PC-3 (cell line): ENCODE results near the gene TENT5C. TPM values are rescaled to one million over a fixed set of nuclear protein-coding genes. Genes with fewer than 3 reads are reported as not detected.

Experiments
- ATAC-seq: fragments of 200-7000 bp; cut with Tn5 transposase; 2 replicates; pipeline ENCODE4 v1.9.1; 2020; ENCODE audit warnings: mild to moderate bottlenecking, moderate library complexity
- BruUV-seq: library from RNA; stranded (reverse); fragments of 400-500 nt; replicated peaks from 2 replicates; lab custom pipeline; 2021; lab: Mats Ljungman, UMichigan
- CTCF ChIA-PET: fragments of 300-600 bp; sonication (Branson Sonifier 250); formaldehyde crosslinking; loops from one replicate; lab custom pipeline; 2022; ENCODE audit warnings: antibody characterized with exemption; lab: Charles Lee
- POLR2A ChIA-PET: fragments of 300-600 bp; sonication (Branson Sonifier 250); formaldehyde crosslinking; loops from one replicate; lab custom pipeline; 2022; ENCODE audit warnings: antibody characterized with exemption; ENCODE audit not compliant: unreplicated experiment; lab: Charles Lee
- DNase-seq: peaks from one replicate; pipeline ENCODE4 v3.0.0-alpha.2; 2015
- H2AFZ ChIP-seq: fragments of 300-600 bp; sonication (generic); 2 replicates; pipeline ENCODE4 v1.6.0; 2016; ENCODE audit warnings: antibody characterized with exemption, low read length
- H3F3A ChIP-seq: fragments of 300-600 bp; sonication (generic); one replicate; pipeline ENCODE4 v1.6.0; 2017; ENCODE audit warnings: antibody characterized with exemption, low read length, control low read depth, mild to moderate bottlenecking; ENCODE audit not compliant: unreplicated experiment
- H3K27ac ChIP-seq: fragments of 300-600 bp; sonication (generic); 2 replicates; pipeline ENCODE4 v1.5.1; 2016; ENCODE audit warnings: mild to moderate bottlenecking, low read length
- H3K27me3 ChIP-seq: fragments of 300-600 bp; sonication (generic); 2 replicates; pipeline ENCODE4 v1.6.1; 2016; ENCODE audit warnings: low read length, mixed read lengths
- H3K36me3 ChIP-seq: fragments of 300-600 bp; sonication (generic); 2 replicates; pipeline ENCODE4 v1.6.1; 2016; ENCODE audit warnings: low read depth, mixed run types, low read length, mixed read lengths
- H3K4me1 ChIP-seq: fragments of 300-600 bp; sonication (generic); 2 replicates; pipeline ENCODE4 v1.5.1; 2016; ENCODE audit warnings: low read length; ENCODE audit not compliant: insufficient read depth
- H3K4me2 ChIP-seq: fragments of 300-600 bp; sonication (generic); 2 replicates; pipeline ENCODE4 v1.6.0; 2016; ENCODE audit warnings: low read length
- H3K4me3 ChIP-seq: fragments of 300-600 bp; sonication (generic); 2 replicates; pipeline ENCODE4 v1.5.1; 2016; ENCODE audit warnings: mild to moderate bottlenecking, low read length, mixed read lengths
- H3K79me2 ChIP-seq: fragments of 300-600 bp; sonication (generic); 2 replicates; pipeline ENCODE4 v1.6.1; 2017; ENCODE audit warnings: low read length, mixed read lengths
- H3K9ac ChIP-seq: fragments of 300-600 bp; sonication (generic); 2 replicates; pipeline ENCODE4 v1.6.0; 2016; ENCODE audit warnings: mild to moderate bottlenecking, low read length
- H3K9me2 ChIP-seq: fragments of 300-600 bp; sonication (generic); replicated peaks from 2 replicates; pipeline ENCODE4 v1.6.1; 2016; ENCODE audit warnings: mixed run types, low read length, mixed read lengths
- H3K9me3 ChIP-seq: fragments of 300-600 bp; sonication (generic); 2 replicates; pipeline ENCODE4 v1.6.1; 2016; ENCODE audit warnings: low read length, mixed read lengths
- H4K20me1 ChIP-seq: fragments of 300-600 bp; sonication (generic); 2 replicates; pipeline ENCODE4 v1.6.1; 2016; ENCODE audit warnings: low read length, mixed read lengths
- EZH2 ChIP-seq: fragments of 300-600 bp; sonication (generic); IDR thresholded peaks from one replicate; pipeline ENCODE4 v1.6.1; 2017; ENCODE audit warnings: antibody characterized with exemption, mild to moderate bottlenecking, low read length; ENCODE audit not compliant: unreplicated experiment
- EZH2phosphoT487 ChIP-seq: fragments of 300-600 bp; sonication (generic); IDR thresholded peaks from 2 replicates; pipeline ENCODE4 v1.6.1; 2018; ENCODE audit warnings: mild to moderate bottlenecking, antibody characterized with exemption, low read length, borderline replicate concordance
- intact Hi-C: fragments of 100-400 bp; cut with micrococcal nuclease; formaldehyde crosslinking; loops from 2 replicates; pipeline ENCODE4 v1.9.0; 2023
- total RNA-seq: library from RNA; depleted of rRNA; stranded (reverse); fragments of >200 nt; gene quantifications from 2 replicates; pipeline ENCODE4 v1.2.3, GENCODE V29; 2014
- TF ChIP-seq, protein P1 (sequence below): fragments of 300-600 bp; sonication (generic); conservative IDR thresholded peaks from 2 replicates; pipeline ENCODE4 v1.5.1; 2017; ENCODE audit warnings: antibody characterized with exemption, low read depth, mild to moderate bottlenecking, low read length

Gene TENT5C
- total RNA-seq, 1 experiment from 2014 or later, result 2.4 TPM

DNA sequence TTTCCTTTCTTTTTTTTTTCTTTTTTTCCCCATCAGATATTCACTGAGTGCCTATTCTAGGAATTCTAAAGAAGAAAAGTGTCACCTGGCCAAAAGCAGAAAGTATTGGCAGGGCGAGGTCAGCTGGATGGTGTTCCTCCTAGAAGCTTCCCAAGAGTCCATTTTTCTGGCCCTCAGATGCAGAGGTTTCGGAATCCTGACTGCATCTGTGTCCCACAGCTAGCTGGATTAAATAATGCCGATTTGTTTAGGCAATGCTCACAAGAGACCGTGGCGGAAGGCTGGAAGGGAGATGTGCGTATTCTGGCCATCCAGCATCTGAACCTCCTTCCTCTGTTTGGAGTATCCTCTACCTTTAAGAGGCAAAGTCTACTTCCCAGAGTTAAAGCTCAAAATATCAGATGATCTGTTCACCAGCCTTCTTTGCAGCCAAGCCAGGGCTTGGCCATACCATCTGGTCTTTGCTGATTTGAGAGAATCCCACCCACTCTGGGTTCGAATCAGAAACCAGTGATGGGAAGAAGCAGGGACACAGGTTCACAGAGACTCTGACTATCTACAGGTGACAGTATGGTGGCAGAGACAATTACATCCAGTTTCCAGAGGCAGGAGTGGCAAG lies 5.4 kb upstream of the TENT5C start:
- peaks cover 4% of the 10 kb centered on the region; the same call in 1 of the 2 replicates for H3K4me1 ChIP-seq
- no peak overlapping the region for H3K4me3 ChIP-seq
- BruUV-seq, result no TSS peak
- no peaks in the 10 kb centered on the region for H3K36me3 ChIP-seq
- TF ChIP-seq, protein P1, sequence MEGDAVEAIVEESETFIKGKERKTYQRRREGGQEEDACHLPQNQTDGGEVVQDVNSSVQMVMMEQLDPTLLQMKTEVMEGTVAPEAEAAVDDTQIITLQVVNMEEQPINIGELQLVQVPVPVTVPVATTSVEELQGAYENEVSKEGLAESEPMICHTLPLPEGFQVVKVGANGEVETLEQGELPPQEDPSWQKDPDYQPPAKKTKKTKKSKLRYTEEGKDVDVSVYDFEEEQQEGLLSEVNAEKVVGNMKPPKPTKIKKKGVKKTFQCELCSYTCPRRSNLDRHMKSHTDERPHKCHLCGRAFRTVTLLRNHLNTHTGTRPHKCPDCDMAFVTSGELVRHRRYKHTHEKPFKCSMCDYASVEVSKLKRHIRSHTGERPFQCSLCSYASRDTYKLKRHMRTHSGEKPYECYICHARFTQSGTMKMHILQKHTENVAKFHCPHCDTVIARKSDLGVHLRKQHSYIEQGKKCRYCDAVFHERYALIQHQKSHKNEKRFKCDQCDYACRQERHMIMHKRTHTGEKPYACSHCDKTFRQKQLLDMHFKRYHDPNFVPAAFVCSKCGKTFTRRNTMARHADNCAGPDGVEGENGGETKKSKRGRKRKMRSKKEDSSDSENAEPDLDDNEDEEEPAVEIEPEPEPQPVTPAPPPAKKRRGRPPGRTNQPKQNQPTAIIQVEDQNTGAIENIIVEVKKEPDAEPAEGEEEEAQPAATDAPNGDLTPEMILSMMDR, result no peak
- TF ChIP-seq EZH2 (no peak), EZH2phosphoT487 (no peak)
- ChIA-PET POLR2A (no interaction called here), CTCF (no interaction called here)
- H3K27me3 ChIP-seq, result no peaks in the 10 kb centered on the region
- H3K9me3 ChIP-seq, result no peaks in the 10 kb centered on the region
- intact Hi-C loops, result loop anchor here (10.0 kb wide), 2 partner anchors 236 to 324 kb away; partner anchors contain the start of genes GDAP2, MAN1A2 and WDR3
- DNase-seq (no peak), ATAC-seq (no peak)
- H3K9ac ChIP-seq, result no peak overlapping the region
- H3K79me2 ChIP-seq, result no peaks in the 10 kb centered on the region
- H3K4me2 ChIP-seq, result no peak overlapping the region
- H3K9me2 ChIP-seq, result no peaks in the 10 kb centered on the region
- no peaks in the 10 kb centered on the region for H4K20me1 ChIP-seq
- no peak overlapping the region for H2AFZ ChIP-seq
- H3F3A ChIP-seq, result no peaks in the 10 kb centered on the region
- H3K27ac ChIP-seq, result no peak overlapping the region

DNA sequence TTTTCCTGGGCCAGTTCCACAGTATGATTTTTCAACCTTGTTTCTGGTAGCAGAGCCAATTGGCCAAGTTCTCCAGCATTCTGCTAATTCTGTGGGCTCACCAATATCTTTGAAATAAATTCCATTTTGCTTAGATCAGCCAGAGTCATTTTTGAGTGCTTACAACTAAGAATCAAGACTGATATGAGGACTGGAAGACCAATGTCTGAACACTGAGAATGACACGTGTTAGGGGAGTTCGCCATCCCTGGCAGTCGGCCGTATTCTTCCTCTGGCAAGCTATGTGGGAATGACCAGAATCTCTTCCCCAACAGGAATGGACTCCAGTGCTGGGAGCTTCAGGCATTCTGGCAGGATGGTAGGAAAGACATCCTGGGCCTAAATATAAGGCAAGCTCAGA lies 4.9 kb upstream of the TENT5C start:
- Histone ChIP-seq H3K4me1 (peaks cover 4% of the 10 kb centered on the region; the same call in 1 of the 2 replicates), H3K79me2 (no peaks in the 10 kb centered on the region), H3K4me3 (no peak overlapping the region), H3K9me2 (no peaks in the 10 kb centered on the region), H3K36me3 (no peaks in the 10 kb centered on the region), H4K20me1 (no peaks in the 10 kb centered on the region), H3K27me3 (no peaks in the 10 kb centered on the region), H3K4me2 (no peak overlapping the region), H3K9ac (no peak overlapping the region), H3K9me3 (no peaks in the 10 kb centered on the region), H3F3A (no peaks in the 10 kb centered on the region), H3K27ac (no peak overlapping the region), H2AFZ (no peak overlapping the region)
- POLR2A ChIA-PET, result no interaction called here
- no TSS peak for BruUV-seq
- no peak for DNase-seq
- CTCF ChIA-PET, result no interaction called here
- ATAC-seq, result no peak
- intact Hi-C loops, result loop anchor here (10.0 kb wide), 2 partner anchors 236 to 324 kb away; partner anchors contain the start of genes GDAP2, MAN1A2 and WDR3
- TF ChIP-seq EZH2, result no peak
- TF ChIP-seq EZH2phosphoT487, result no peak
- TF ChIP-seq, protein P1, result no peak

DNA sequence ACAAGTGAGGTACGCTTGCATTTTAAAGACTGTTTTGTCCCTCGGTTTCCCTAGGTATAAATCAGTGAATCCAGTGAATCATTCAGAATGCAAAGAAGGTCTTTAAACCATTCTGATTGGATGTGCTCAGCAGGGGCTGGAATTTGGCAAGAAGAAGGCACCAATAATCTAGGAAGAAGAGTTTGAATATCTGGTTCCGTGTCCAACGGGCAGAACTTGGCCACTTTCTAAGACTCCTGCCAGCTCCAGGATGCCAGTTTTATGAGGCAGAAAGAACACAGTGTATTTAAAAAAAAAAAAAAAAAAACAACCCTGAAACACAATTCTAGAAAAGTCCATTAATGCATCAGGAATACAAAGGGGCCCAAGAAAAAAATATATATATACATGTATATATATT lies 3.0 kb upstream of the TENT5C start:
- Histone ChIP-seq H3K4me1 (peaks cover 8% of the 10 kb centered on the region), H3K4me3 (no peak overlapping the region), H3K9me2 (no peaks in the 10 kb centered on the region), H3F3A (no peaks in the 10 kb centered on the region), H3K36me3 (no peaks in the 10 kb centered on the region), H3K9ac (no peak overlapping the region), H4K20me1 (no peaks in the 10 kb centered on the region), H3K27me3 (no peaks in the 10 kb centered on the region), H3K27ac (no peak overlapping the region), H3K79me2 (no peaks in the 10 kb centered on the region), H2AFZ (no peak overlapping the region), H3K4me2 (no peak overlapping the region), H3K9me3 (no peaks in the 10 kb centered on the region)
- no peak for ATAC-seq
- POLR2A ChIA-PET, result interaction anchor here (0.6 kb wide), 1 partner anchor 252 kb away, joined by 4 read pairs; no protein-coding TSS in a partner anchor
- no TSS peak for BruUV-seq
- intact Hi-C loops, result loop anchor here (10.0 kb wide), 2 partner anchors 238 to 322 kb away; partner anchors contain the start of genes GDAP2, MAN1A2 and WDR3
- CTCF ChIA-PET, result no interaction called here
- TF ChIP-seq EZH2phosphoT487 (no peak), EZH2 (no peak)
- TF ChIP-seq, protein P1, result no peak
- DNase-seq, result no peak
